ENCODE results near the gene SNCB.

GRCh38 chr5:176596069-176596644, 34.2 kb downstream of the SNCB start:
- TF ChIP-seq USF2 (IDR thresholded peaks at IDR 0.05; ENCODE audit: borderline replicate concordance, low read depth, low read length), result no peak
- TF ChIP-seq POLR2AphosphoS5 (IDR thresholded peaks at IDR 0.05; ENCODE audit: low read depth, low read length), result no peak
